Effector memory CD4-positive, alpha-beta T cell (primary cell): ENCODE data around the gene RNPS1.
"Not testable (repeated sequence)": the region's sequence is repeated elsewhere in the genome, so short reads cannot be mapped to it uniquely, and the experiment has no call there.

Experiments
- DNase-seq, 3 donors: peaks; one replicate each; pipeline ENCODE4 v3.0.0-alpha.2; 2020
- H3K27ac ChIP-seq: 2 replicates; pipeline ENCODE4 v1.7.0; 2013; ENCODE audit warnings: mild to moderate bottlenecking, low read length, moderate library complexity; ENCODE audit not compliant: insufficient read depth, poor library complexity, severe bottlenecking
- H3K27me3 ChIP-seq: replicated peaks from 2 replicates; pipeline ENCODE4 v1.7.0; 2013; ENCODE audit warnings: mild to moderate bottlenecking, low read length; ENCODE audit not compliant: insufficient read depth, control insufficient read depth, poor library complexity, severe bottlenecking
- H3K36me3 ChIP-seq: 2 replicates; pipeline ENCODE4 v1.7.0; 2013; ENCODE audit warnings: mild to moderate bottlenecking, low read length, moderate library complexity; ENCODE audit not compliant: control insufficient read depth, insufficient read depth
- H3K4me1 ChIP-seq: 2 replicates; pipeline ENCODE4 v1.7.0; 2013; ENCODE audit warnings: low read length, mild to moderate bottlenecking; ENCODE audit not compliant: control insufficient read depth, insufficient read depth, poor library complexity, severe bottlenecking
- H3K4me3 ChIP-seq: 2 replicates; pipeline ENCODE4 v1.7.0; 2013; ENCODE audit warnings: low read length, low read depth, mild to moderate bottlenecking; ENCODE audit not compliant: insufficient read depth, poor library complexity, severe bottlenecking
- H3K9me3 ChIP-seq: 2 replicates; pipeline ENCODE4 v1.7.0; 2013; ENCODE audit warnings: mild to moderate bottlenecking, low read length, moderate library complexity; ENCODE audit not compliant: control insufficient read depth

RNPS1 gene

GRCh38 chr16:2243781-2244180 lies 24.1 kb downstream of the RNPS1 start:
- Histone ChIP-seq H3K4me3 (no peak overlapping the region), H3K36me3 (peaks cover 34% of the 10 kb centered on the region), H3K27ac (no peak overlapping the region), H3K4me1 (no peaks in the 10 kb centered on the region), H3K9me3 (no peaks in the 10 kb centered on the region), H3K27me3 (no peaks in the 10 kb centered on the region)
- DNase-seq: no peak

- Histone ChIP-seq H3K4me1 (no peaks in the 10 kb centered on the region), H3K36me3 (peaks cover 34% of the 10 kb centered on the region), H3K4me3 (no peak overlapping the region), H3K27me3 (no peaks in the 10 kb centered on the region), H3K27ac (no peak overlapping the region), H3K9me3 (no peaks in the 10 kb centered on the region)
- DNase-seq: no peak
These were observed 24.8 kb downstream of the RNPS1 start for GRCh38 chr16:2243031-2243528.

- Histone ChIP-seq H3K9me3 (no peaks in the 10 kb centered on the region), H3K36me3 (peaks cover 34% of the 10 kb centered on the region), H3K4me3 (no peak overlapping the region), H3K4me1 (no peaks in the 10 kb centered on the region), H3K27me3 (no peaks in the 10 kb centered on the region), H3K27ac (no peak overlapping the region)
- DNase-seq: no peak
These were observed 25.3 kb downstream of the RNPS1 start for GRCh38 chr16:2242598-2242997.

- H3K4me3 ChIP-seq, H3K27ac ChIP-seq, H3K27me3 ChIP-seq, DNase-seq, H3K9me3 ChIP-seq: not testable (repeated sequence)
- H3K36me3 ChIP-seq: peaks cover 23% of the 10 kb centered on the region
- H3K4me1 ChIP-seq: peaks cover 11% of the 10 kb centered on the region
These were observed 27.6 kb downstream of the RNPS1 start for GRCh38 chr16:2240331-2240730.

GRCh38 chr16:2238838-2239675 lies 28.9 kb downstream of the RNPS1 start:
- Histone ChIP-seq H3K4me1 (peaks cover 11% of the 10 kb centered on the region), H3K9me3 (no peaks in the 10 kb centered on the region), H3K4me3 (no peak overlapping the region), H3K36me3 (peaks cover 27% of the 10 kb centered on the region), H3K27me3 (peaks cover 7% of the 10 kb centered on the region), H3K27ac (no peak overlapping the region)
- DNase-seq: no peak

GRCh38 chr16:2238150-2238837 lies 29.6 kb downstream of the RNPS1 start:
- no peak for DNase-seq
- H3K27me3 ChIP-seq: peaks cover 7% of the 10 kb centered on the region
- H3K4me3 ChIP-seq: no peak overlapping the region
- H3K4me1 ChIP-seq: peaks cover 11% of the 10 kb centered on the region
- H3K27ac ChIP-seq: no peak overlapping the region
- H3K9me3 ChIP-seq: no peaks in the 10 kb centered on the region
- peaks cover 28% of the 10 kb centered on the region for H3K36me3 ChIP-seq

- no peak for DNase-seq
- H3K4me3 ChIP-seq: no peak overlapping the region
- no peaks in the 10 kb centered on the region for H3K9me3 ChIP-seq
- H3K27ac ChIP-seq: no peak overlapping the region
- peaks cover 7% of the 10 kb centered on the region for H3K27me3 ChIP-seq
- H3K4me1 ChIP-seq: peaks cover 11% of the 10 kb centered on the region
- H3K36me3 ChIP-seq: peaks cover 29% of the 10 kb centered on the region
These were observed 30.3 kb downstream of the RNPS1 start for GRCh38 chr16:2237493-2238149.

GRCh38 chr16:2237102-2237482 lies 30.8 kb downstream of the RNPS1 start:
- peaks cover 11% of the 10 kb centered on the region for H3K4me1 ChIP-seq
- H3K27me3 ChIP-seq: peaks cover 7% of the 10 kb centered on the region
- DNase-seq: no peak
- peaks cover 34% of the 10 kb centered on the region for H3K36me3 ChIP-seq
- H3K4me3 ChIP-seq: no peak overlapping the region
- no peaks in the 10 kb centered on the region for H3K9me3 ChIP-seq
- H3K27ac ChIP-seq: no peak overlapping the region

GRCh38 chr16:2236337-2237101 lies 31.4 kb downstream of the RNPS1 start, which contains the start of gene DNASE1L2:
TSS of gene DNASE1L2 (plus strand) at chr16:2236444. CDS start at chr16:2236817, 373 bp downstream.
- H3K4me3 ChIP-seq: no peak within 1 kb of the TSS

More at GRCh38 chr16:2236337-2237101, 31.4 kb downstream of the RNPS1 start, which contains the start of gene DNASE1L2:
- no peaks in the 10 kb centered on the region for H3K9me3 ChIP-seq
- no peak for DNase-seq
- peaks cover 40% of the 10 kb centered on the region for H3K36me3 ChIP-seq
- H3K27me3 ChIP-seq: peaks cover 7% of the 10 kb centered on the region
- H3K4me1 ChIP-seq: peaks cover 11% of the 10 kb centered on the region
- no peak within 1 kb of the TSS for H3K27ac ChIP-seq
